GM19438 (cell line): ENCODE results near the gene EDARADD.

Source experiments
- ATAC-seq: cut with Tn5 transposase; IDR thresholded peaks from one replicate; pipeline ENCODE4 v1.9.1; 2021; ENCODE audit warnings: low read depth; ENCODE audit not compliant: unreplicated experiment

The EDARADD gene

GRCh38 chr1:236509647-236510401 lies 115.7 kb downstream of the EDARADD start:
- no peak for ATAC-seq

GRCh38 chr1:236511735-236512418 lies 117.8 kb downstream of the EDARADD start:
- ATAC-seq, result no peak

- ATAC-seq, result no peak
Measured at GRCh38 chr1:236514703-236515442, 120.8 kb downstream of the EDARADD start.

DNA sequence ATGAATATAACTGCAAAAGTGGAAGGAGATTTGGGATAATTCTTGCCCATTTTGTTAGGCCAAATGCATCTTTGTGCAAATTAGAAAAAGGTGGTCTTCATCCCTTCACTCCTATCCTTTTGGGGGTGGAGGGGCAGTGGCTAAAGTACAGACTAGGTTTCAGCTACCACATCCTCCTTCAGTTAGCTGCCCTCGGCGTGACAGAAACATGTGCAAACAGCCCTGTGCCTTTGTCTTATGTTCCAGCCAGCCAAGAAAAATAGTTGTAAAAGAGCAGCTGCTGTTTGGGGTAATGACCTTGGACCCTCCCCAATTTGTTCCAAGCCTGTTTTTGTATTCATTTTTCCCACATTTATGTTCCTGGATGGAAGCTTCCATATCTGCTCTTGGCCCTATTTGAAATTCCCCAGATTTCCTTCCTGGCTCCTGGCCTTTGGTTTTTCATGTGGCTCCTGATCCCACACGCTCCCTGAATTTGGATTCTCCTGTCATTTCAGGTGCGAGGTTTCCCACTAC lies 121.4 kb downstream of the EDARADD start:
- ATAC-seq, result no peak

DNA sequence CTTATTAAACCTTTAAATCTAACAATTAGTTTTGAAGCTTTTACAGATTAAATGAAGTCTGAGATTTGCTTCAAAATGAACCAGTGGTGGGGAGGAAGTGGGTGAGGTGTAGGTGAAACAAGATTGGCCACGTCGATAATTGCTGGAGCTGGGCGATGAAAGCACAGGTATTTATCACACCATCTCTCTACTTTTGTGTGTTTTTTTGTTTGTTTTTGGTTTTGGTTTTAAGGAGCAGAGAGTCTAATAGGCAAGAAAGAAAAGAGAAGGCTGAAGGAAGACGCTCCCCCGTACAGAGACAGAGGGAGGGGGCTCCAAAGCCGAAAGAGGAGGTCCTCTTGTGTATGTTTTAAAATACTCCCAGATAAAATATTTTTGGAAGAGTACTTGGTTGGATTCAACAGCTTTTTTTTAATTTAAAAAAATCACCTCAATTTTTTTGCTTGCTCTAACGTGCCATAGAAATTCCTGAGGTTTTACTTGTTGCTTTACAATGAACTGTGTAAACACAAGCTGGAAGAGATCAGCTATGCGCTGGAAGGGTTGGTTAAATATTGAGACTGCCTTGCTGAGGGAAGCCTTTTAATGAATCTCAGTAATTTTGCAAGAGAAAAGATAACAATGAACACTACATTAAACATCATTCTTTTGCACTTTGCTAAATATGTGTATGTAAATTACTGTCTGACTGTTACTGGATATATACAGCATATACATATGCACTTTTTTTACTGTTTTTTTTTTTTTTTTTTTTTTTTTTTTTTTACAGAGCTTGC lies 123.0 kb downstream of the EDARADD start:
- ATAC-seq, result no peak

- no peak for ATAC-seq
Measured at GRCh38 chr1:236518322-236518721, 124.2 kb downstream of the EDARADD start.

- no peak for ATAC-seq
Measured at GRCh38 chr1:236520445-236521005, 126.4 kb downstream of the EDARADD start.

GRCh38 chr1:236522937-236523703 lies 129.0 kb downstream of the EDARADD start:
- ATAC-seq, result no peak

- peak; percentile 72 for ATAC-seq
Measured at GRCh38 chr1:236523704-236524141, 129.6 kb downstream of the EDARADD start, which contains the start of gene LGALS8. LGALS8 (plus strand) TSS chr1:236523982; CDS start chr1:236526071, 2,089 bp downstream.

DNA sequence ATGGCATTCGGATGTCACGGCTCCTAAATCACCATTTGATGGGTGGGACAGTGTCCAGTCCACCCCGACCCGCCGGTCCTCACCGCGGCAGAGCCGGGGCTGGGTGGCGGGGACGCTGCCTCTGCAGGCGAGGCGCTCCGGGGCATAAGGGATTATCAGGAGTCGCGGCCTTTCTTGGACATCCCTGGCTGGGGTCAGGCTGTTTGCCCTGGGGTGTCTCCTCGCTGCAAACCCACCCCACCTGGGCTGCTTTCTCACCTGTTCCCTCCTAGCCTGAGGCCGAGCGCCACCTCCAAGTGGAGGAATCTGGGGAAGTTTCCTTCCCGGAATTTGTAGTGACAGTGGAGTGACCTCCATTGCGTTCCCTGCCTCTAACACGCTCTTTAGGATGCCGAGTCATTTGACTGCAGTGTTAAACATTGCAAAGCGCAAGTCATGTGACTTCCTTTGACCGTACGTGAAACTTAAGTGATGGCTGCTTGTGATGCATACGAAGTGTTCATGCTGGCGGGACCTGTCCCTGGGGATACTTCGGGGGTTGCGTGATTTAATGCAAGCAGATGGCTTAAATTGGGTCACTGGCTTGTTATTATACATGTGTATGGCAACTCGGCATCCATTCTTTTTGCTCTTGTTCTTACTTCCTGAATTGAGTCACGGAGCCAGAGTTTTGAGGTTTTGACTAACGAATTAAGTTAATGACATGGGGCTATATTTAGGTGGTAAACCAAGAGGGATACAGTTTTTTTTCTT lies 130.2 kb downstream of the EDARADD start:
- peak; percentile 93 for ATAC-seq

DNA sequence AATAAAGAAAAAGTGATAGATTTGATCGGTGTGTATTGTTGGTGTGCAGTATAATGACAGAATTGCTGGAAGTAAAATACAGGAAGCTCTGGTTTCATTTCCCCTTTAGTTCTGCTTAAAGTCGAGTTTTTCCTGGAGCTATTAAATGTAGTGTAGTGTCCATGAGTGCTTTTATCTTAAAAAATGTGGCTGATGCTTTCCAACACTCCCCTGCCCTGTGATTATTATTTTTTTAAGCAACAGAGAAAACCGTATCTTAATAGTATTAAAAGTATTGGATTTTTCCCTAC lies 130.8 kb downstream of the EDARADD start:
- no peak for ATAC-seq

GRCh38 chr1:236526079-236526478 lies 132.0 kb downstream of the EDARADD start:
- ATAC-seq, result no peak

DNA sequence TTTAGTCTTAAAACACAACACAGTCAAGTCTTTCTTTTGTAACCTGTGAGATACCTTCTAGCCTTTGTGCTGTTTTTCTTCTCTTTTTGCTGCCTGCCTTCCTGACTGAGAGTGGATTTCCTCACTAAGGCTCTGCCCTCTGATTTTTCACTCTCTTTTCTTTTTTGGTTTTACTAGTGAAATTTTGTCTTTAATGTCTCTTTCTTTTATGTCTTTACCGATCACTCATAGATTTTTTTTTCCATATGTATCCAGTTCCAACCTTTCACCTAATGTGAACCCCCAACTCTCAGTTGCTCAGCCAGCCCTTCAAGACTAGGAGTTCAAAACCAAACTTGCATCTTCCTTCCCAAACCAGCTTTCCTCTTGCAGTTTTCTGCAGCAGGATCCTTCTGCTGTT lies 136.2 kb downstream of the EDARADD start:
- no peak for ATAC-seq

DNA sequence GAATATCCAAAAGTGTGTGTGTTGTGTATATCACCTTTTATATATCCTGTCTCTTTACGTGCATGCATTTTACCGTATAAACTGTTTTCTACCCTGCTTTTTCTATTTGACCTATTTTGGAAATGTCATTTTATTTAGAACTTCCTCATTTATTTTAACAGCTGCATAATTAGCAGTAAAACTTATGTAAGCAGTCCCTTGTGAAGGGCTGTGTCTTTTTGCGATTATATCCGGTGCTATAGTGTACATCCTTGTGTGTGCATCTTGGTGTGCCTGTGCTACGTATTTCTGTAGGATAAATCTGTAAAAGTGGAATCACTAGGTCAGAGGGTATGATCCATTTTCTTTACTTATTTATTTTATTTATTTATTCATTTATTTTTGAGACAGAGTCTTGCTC lies 136.9 kb downstream of the EDARADD start:
- no peak for ATAC-seq

DNA sequence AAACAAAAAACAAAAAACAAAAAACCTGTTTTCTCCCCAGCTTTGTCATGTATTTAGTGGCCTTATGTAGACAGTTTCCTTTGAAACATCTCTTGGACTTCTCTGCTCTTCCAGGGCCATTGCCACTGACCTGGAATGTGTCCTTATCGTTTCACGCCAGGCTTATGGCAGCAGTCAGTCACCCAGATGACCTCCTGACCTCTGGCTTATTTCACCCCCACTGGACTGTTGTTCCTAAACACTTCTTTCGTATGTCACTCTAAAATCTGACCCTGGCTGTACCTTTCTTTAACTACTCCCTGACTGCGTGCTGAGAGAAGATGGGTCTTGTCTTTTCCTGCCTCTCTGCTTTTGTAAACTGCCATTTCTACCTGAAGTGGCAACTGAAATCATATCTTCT lies 138.8 kb downstream of the EDARADD start:
- ATAC-seq, result no peak

DNA sequence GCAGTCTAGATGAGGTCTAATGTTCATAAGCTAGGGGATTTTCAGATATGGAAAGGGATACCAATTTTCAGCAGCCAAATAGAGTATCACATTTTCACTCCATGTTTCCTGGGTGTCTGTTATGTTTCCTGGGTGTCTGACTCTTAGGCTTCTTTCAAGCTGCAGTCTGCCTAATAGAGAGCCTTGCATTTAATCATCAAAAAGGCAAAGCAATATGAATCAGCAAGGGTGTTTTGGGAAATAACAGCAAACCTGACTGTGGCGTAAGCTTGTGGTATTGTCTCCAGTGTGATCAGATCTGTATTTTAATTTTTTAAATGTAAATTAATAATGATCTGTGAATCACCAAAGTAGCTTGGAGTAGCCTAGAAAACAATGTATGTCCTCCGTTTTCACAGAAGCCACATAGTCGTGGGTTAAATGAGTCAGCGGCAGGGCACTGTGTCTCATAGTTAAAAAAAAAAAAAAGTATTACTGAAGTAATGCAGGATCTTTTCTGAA lies 140.1 kb downstream of the EDARADD start:
- ATAC-seq, result no peak
